ENCODE measurements around the gene NAA10. TPM values are rescaled to one million over a fixed set of nuclear protein-coding genes. Genes with fewer than 3 reads are reported as not detected.
A peak's percentile ranks its signal among the peaks of the same experiment; 100 is the strongest.
"Not testable (repeated sequence)": the region's sequence is repeated elsewhere in the genome, so short reads cannot be mapped to it uniquely, and the experiment has no call there.

NAA10 gene
- 10 to 100 TPM; 88.9 to 94.9 TPM for total RNA-seq
- 10 to 100 TPM; 57.6 to 96.3 TPM for polyA plus RNA-seq

DNA sequence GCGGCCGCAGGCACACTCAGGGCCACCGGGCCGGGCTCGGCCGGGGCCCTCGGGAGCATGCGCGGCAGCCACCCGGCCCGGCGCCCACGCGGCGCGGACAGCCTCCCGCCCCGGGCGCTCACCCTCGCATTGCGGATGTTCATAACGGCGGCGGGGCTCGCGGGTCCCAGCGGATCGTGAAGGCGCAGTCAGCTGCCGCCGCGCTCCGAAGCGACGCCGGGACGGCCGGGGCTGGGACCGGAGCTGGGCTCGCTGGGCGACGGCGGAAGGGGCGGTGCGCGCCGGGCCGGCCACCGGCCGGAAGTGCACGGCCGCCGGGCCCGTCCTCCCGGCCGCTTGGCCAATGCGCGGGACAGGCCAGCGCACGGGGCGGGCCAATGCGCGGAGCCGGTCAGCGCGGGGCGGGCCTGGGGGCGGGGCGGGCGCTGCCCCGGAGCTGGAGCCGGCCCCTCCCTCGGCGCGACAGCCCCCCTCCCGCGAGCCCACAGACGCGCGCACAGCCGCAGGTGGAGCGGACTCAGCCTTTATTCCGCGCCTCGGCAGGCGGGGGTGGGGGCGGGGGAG lies at the start of gene NAA10:
TSS of gene NAA10 (minus strand) at position 276 of the 564 bp plus-strand sequence. CDS start at position 143, 133 bp downstream.
- H3K9me3 ChIP-seq (ENCODE audit: control insufficient read depth in 1 of 2, low read length in 2 of 2) = no peaks in the 10 kb centered on the region
- Mint-ChIP-seq H3K4me3 (peak within 1 kb of the TSS; percentile 84 to 91 (median 90)), H3K36me3 (peaks cover 5 to 10% of the 10 kb centered on the region in 2 donors), H3K27me3 (no peaks in the 10 kb centered on the region), H3K27ac (peak within 1 kb of the TSS; percentile 72 to 90 (median 81)), H3K4me1 (peaks cover 8 to 32% (median 22%) of the 10 kb centered on the region in 4 donors), H3K9me3 (peaks cover 0 to 3% (median 0%) of the 10 kb centered on the region in 8 donors)
- intact Hi-C loops (cut with micrococcal nuclease) = loop anchor here (1.0 kb wide), 1 partner anchor 10 kb away; no protein-coding TSS in a partner anchor
- DNase-seq = peak; percentile 37 to 58 (median 47)
- H3K27ac ChIP-seq (ENCODE audit: low read depth, low read length) = peak within 1 kb of the TSS; percentile 51
- ChIA-PET POLR2A (ENCODE audit: partially characterized antibody) (interaction anchor here (0.9 to 21.2 kb wide), 6 partner anchors 8 to 194 kb away, joined by 3 to 447 read pairs (median 10); partner anchors contain the start of genes ARHGAP4, HCFC1, IRAK1 and NAA10), CTCF (ENCODE audit: partially characterized antibody) (interaction anchor here (5.1 to 14.9 kb wide), 2 partner anchors 11 kb away, joined by 34 to 290 read pairs; partner anchors contain the start of gene RENBP)
- H3K4me3 ChIP-seq (ENCODE audit: low read length in 2 of 2) = peak within 1 kb of the TSS; percentile 17 to 38
- peaks cover 5% of the 10 kb centered on the region for H3K4me1 ChIP-seq (ENCODE audit: insufficient read depth, low read length)
- no peaks in the 10 kb centered on the region for H3K27me3 ChIP-seq (ENCODE audit: insufficient read depth, low read length)
- H3K36me3 ChIP-seq (ENCODE audit: insufficient read depth, low read length) = peaks cover 4% of the 10 kb centered on the region

GRCh38 chrX:153983321-153983801 lies 48.5 kb upstream of the NAA10 start:
- Mint-ChIP-seq H3K9me3 (no peaks in the 10 kb centered on the region), H3K27ac (peak overlapping the region; percentile 90 to 97 (median 95)), H3K4me3 (peak overlapping the region in 6 of 8 donors; percentile 45 to 91 (median 58)), H3K4me1 (peaks cover 22 to 71% (median 40%) of the 10 kb centered on the region in 4 donors), H3K36me3 (no peaks in the 10 kb centered on the region), H3K27me3 (no peaks in the 10 kb centered on the region)
- peak in 1 of 5 donors; percentile 43 for DNase-seq
- Histone ChIP-seq H3K36me3 (ENCODE audit: insufficient read depth, low read length) (no peaks in the 10 kb centered on the region), H3K4me3 (ENCODE audit: low read length in 2 of 2) (no peak overlapping the region), H3K27me3 (ENCODE audit: insufficient read depth, low read length) (no peaks in the 10 kb centered on the region), H3K9me3 (ENCODE audit: control insufficient read depth in 1 of 2, low read length in 2 of 2) (no peaks in the 10 kb centered on the region), H3K27ac (ENCODE audit: low read depth, low read length) (peak overlapping the region; percentile 52), H3K4me1 (ENCODE audit: insufficient read depth, low read length) (peaks cover 60% of the 10 kb centered on the region)
- POLR2A ChIA-PET (ENCODE audit: partially characterized antibody) = interaction anchor here (0.9 to 5.8 kb wide), 4 partner anchors 12 to 36 kb away, joined by 4 to 129 read pairs (median 37); partner anchors contain the start of genes HCFC1, IRAK1 and TMEM187
- intact Hi-C loops (cut with micrococcal nuclease) = loop anchor here (5.0 kb wide), 1 partner anchor 114 kb away; the partner anchor contains the start of gene MECP2
- CTCF ChIA-PET (ENCODE audit: partially characterized antibody) = no interaction called here

GRCh38 chrX:153981771-153982533 lies 47.1 kb upstream of the NAA10 start:
- no peaks in the 10 kb centered on the region for H3K36me3 Mint-ChIP-seq
- no peaks in the 10 kb centered on the region for H3K27me3 Mint-ChIP-seq
- intact Hi-C loops (cut with micrococcal nuclease) = loop anchor here (1.0 to 5.0 kb wide), 2 partner anchors 10 to 115 kb away; partner anchors contain the start of genes MECP2 and TMEM187
- ChIA-PET CTCF (ENCODE audit: partially characterized antibody) (interaction anchor here (0.6 to 1.1 kb wide), 4 partner anchors 11 to 34 kb away, joined by 3 to 6 read pairs (median 3); partner anchors contain the start of gene HCFC1), POLR2A (ENCODE audit: partially characterized antibody) (interaction anchor here (0.9 to 5.8 kb wide), 12 partner anchors 8 to 566 kb away, joined by 3 to 129 read pairs (median 4); partner anchors contain the start of genes ARHGAP4, HCFC1, IKBKG and IRAK1)
- H3K9me3 ChIP-seq (ENCODE audit: control insufficient read depth in 1 of 2, low read length in 2 of 2) = no peaks in the 10 kb centered on the region
- peak overlapping the region; percentile 90 to 97 (median 94) for H3K27ac Mint-ChIP-seq
- peak; percentile 64 to 72 (median 68) for DNase-seq
- H3K4me1 Mint-ChIP-seq = peaks cover 22 to 67% (median 40%) of the 10 kb centered on the region in 4 donors
- H3K4me3 Mint-ChIP-seq = peak overlapping the region; percentile 59 to 86 (median 74)
- H3K4me1 ChIP-seq (ENCODE audit: insufficient read depth, low read length) = peaks cover 56% of the 10 kb centered on the region
- no peaks in the 10 kb centered on the region for H3K27me3 ChIP-seq (ENCODE audit: insufficient read depth, low read length)
- no peaks in the 10 kb centered on the region for H3K9me3 Mint-ChIP-seq
- H3K4me3 ChIP-seq (ENCODE audit: low read length in 2 of 2) = peak overlapping the region in 1 of 2 donors; percentile 19
- peak overlapping the region; percentile 52 for H3K27ac ChIP-seq (ENCODE audit: low read depth, low read length)
- no peaks in the 10 kb centered on the region for H3K36me3 ChIP-seq (ENCODE audit: insufficient read depth, low read length)

DNA sequence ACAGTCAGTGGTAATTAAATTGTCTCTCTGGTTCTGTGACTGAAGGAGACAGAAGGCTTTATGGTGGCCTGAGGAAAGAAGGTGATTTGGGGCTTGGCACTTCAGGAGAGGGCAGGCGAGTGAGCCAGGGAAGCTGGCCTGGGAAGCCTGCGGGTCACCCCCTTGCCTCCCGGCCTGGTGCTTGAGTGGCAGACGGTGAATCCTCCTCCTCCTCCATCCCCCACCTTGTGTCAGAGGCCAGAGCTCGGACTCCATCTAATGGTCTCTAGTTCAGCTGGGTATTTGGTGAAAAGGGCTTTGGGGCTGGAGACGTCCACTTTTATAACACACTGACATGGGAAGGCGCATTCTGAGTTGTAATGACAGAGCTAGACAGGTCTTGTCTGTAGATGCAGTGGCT lies 46.4 kb upstream of the NAA10 start:
- no peaks in the 10 kb centered on the region for H3K36me3 ChIP-seq (ENCODE audit: insufficient read depth, low read length)
- no peak for DNase-seq
- no peaks in the 10 kb centered on the region for H3K27me3 Mint-ChIP-seq
- H3K27ac ChIP-seq (ENCODE audit: low read depth, low read length) = peak overlapping the region; percentile 52
- no peaks in the 10 kb centered on the region for H3K9me3 ChIP-seq (ENCODE audit: control insufficient read depth in 1 of 2, low read length in 2 of 2)
- H3K4me3 ChIP-seq (ENCODE audit: low read length in 2 of 2) = no peak overlapping the region
- H3K36me3 Mint-ChIP-seq = no peaks in the 10 kb centered on the region
- intact Hi-C loops (cut with micrococcal nuclease) = loop anchor here (1.0 to 5.0 kb wide), 2 partner anchors 9 to 116 kb away; partner anchors contain the start of genes MECP2 and TMEM187
- H3K27me3 ChIP-seq (ENCODE audit: insufficient read depth, low read length) = no peaks in the 10 kb centered on the region
- H3K27ac Mint-ChIP-seq = peak overlapping the region; percentile 89 to 97 (median 94)
- ChIA-PET POLR2A (ENCODE audit: partially characterized antibody) (interaction anchor here (1.0 to 5.8 kb wide), 13 partner anchors 9 to 566 kb away, joined by 3 to 129 read pairs (median 5); partner anchors contain the start of genes ARHGAP4, HCFC1, IKBKG and IRAK1), CTCF (ENCODE audit: partially characterized antibody) (interaction anchor here (0.6 to 1.5 kb wide), 5 partner anchors 10 to 392 kb away, joined by 3 to 6 read pairs (median 3); partner anchors contain the start of gene HCFC1)
- H3K9me3 Mint-ChIP-seq = no peaks in the 10 kb centered on the region
- H3K4me1 ChIP-seq (ENCODE audit: insufficient read depth, low read length) = peaks cover 49% of the 10 kb centered on the region
- peak overlapping the region; percentile 59 to 86 (median 74) for H3K4me3 Mint-ChIP-seq
- H3K4me1 Mint-ChIP-seq = peaks cover 22 to 63% (median 40%) of the 10 kb centered on the region in 4 donors

- Histone ChIP-seq H3K4me1 (ENCODE audit: insufficient read depth, low read length) (peaks cover 47% of the 10 kb centered on the region), H3K27ac (ENCODE audit: low read depth, low read length) (peak overlapping the region; percentile 52)
- H3K27me3 Mint-ChIP-seq; H3K9me3 ChIP-seq (ENCODE audit: control insufficient read depth in 1 of 2, low read length in 2 of 2); H3K4me3 ChIP-seq (ENCODE audit: low read length in 2 of 2); H3K9me3 Mint-ChIP-seq; H3K27me3 ChIP-seq (ENCODE audit: insufficient read depth, low read length); H3K36me3 Mint-ChIP-seq; H3K36me3 ChIP-seq (ENCODE audit: insufficient read depth, low read length): not testable (repeated sequence)
- POLR2A ChIA-PET (ENCODE audit: partially characterized antibody) = interaction anchor here (1.0 to 5.8 kb wide), 10 partner anchors 8 to 567 kb away, joined by 3 to 129 read pairs (median 6); partner anchors contain the start of genes ARHGAP4, HCFC1, IKBKG and IRAK1
- Mint-ChIP-seq H3K4me3 (peak overlapping the region; percentile 64 to 87 (median 78)), H3K4me1 (peaks cover 25 to 62% (median 42%) of the 10 kb centered on the region in 4 donors), H3K27ac (peak overlapping the region; percentile 93 to 97 (median 94))
- CTCF ChIA-PET (ENCODE audit: partially characterized antibody) = interaction anchor here (1.1 to 1.5 kb wide), 3 partner anchors 12 to 392 kb away, joined by 3 to 5 read pairs (median 3); no protein-coding TSS in a partner anchor
- intact Hi-C loops (cut with micrococcal nuclease) = loop anchor here (5.0 kb wide), 1 partner anchor 117 kb away; the partner anchor contains the start of gene MECP2
- DNase-seq = peak in 1 of 5 donors; percentile 56
Measured at GRCh38 chrX:153980394-153980793, 45.6 kb upstream of the NAA10 start.

GRCh38 chrX:153974726-153975286 lies 40.0 kb upstream of the NAA10 start:
- peaks cover 0 to 8% of the 10 kb centered on the region in 2 donors for H3K36me3 Mint-ChIP-seq
- intact Hi-C loops (cut with micrococcal nuclease) = loop anchor here (5.0 to 10.0 kb wide), 2 partner anchors 37 to 400 kb away; partner anchors contain the start of genes EMD and FLNA

More at GRCh38 chrX:153974726-153975286, 40.0 kb upstream of the NAA10 start:
- H3K36me3 ChIP-seq (ENCODE audit: insufficient read depth, low read length) = no peaks in the 10 kb centered on the region
- peak overlapping the region; percentile 99 for H3K27ac ChIP-seq (ENCODE audit: low read depth, low read length)
- POLR2A ChIA-PET (ENCODE audit: partially characterized antibody) = interaction anchor here (1.1 to 10.3 kb wide), 4 partner anchors 11 to 50 kb away, joined by 5 to 176 read pairs (median 64); partner anchors contain the start of genes ARHGAP4 and IRAK1
- peaks cover 19% of the 10 kb centered on the region for H3K4me1 ChIP-seq (ENCODE audit: insufficient read depth, low read length)
- no peaks in the 10 kb centered on the region for H3K27me3 ChIP-seq (ENCODE audit: insufficient read depth, low read length)
- H3K9me3 ChIP-seq (ENCODE audit: control insufficient read depth in 1 of 2, low read length in 2 of 2) = no peaks in the 10 kb centered on the region
- peak overlapping the region; percentile 48 to 97 (median 89) for H3K27ac Mint-ChIP-seq
- peaks cover 11 to 32% (median 23%) of the 10 kb centered on the region in 4 donors for H3K4me1 Mint-ChIP-seq
- H3K27me3 Mint-ChIP-seq = peaks cover 0 to 1% of the 10 kb centered on the region in 2 donors
- H3K9me3 Mint-ChIP-seq = peaks cover 0 to 3% (median 0%) of the 10 kb centered on the region in 8 donors
- no peak for DNase-seq
- CTCF ChIA-PET (ENCODE audit: partially characterized antibody) = no interaction called here
- peak overlapping the region; percentile 36 to 87 (median 68) for H3K4me3 Mint-ChIP-seq
- H3K4me3 ChIP-seq (ENCODE audit: low read length in 2 of 2) = peak overlapping the region in 1 of 2 donors; percentile 16

Data from CD4-positive, alpha-beta memory T cell (primary cell).